Fibroblast of lung (primary cell): ENCODE data around the gene WSCD2. TPM values are rescaled to one million over a fixed set of nuclear protein-coding genes. Genes with fewer than 3 reads are reported as not detected.

ENCODE experiments used
- DNase-seq, 2 donors: peaks; one replicate each; pipeline versions ENCODE4 v3.0.0 to v3.0.0-alpha.2; 2010; ENCODE audit warnings: low read depth in 2 of 2
- H2AFZ ChIP-seq: 2 replicates; pipeline ENCODE4 v1.5.1; 2012; ENCODE audit warnings: low read length, control low read depth, inconsistent platforms
- H3K27ac ChIP-seq: 2 replicates; pipeline ENCODE4 v1.5.1; 2011; ENCODE audit warnings: low read length, control low read depth; ENCODE audit not compliant: insufficient read depth
- H3K27me3 ChIP-seq: 2 replicates; pipeline ENCODE4 v1.5.1; 2011; ENCODE audit warnings: mild to moderate bottlenecking, low read length; ENCODE audit not compliant: control insufficient read depth, insufficient read depth
- H3K36me3 ChIP-seq: 2 replicates; pipeline ENCODE4 v1.5.1; 2011; ENCODE audit warnings: low read length; ENCODE audit not compliant: control insufficient read depth, insufficient read depth
- H3K4me1 ChIP-seq: 2 replicates; pipeline ENCODE4 v1.5.1; 2011; ENCODE audit warnings: low read length; ENCODE audit not compliant: control insufficient read depth, insufficient read depth; ENCODE audit errors: extremely low read depth
- H3K4me2 ChIP-seq: 2 replicates; pipeline ENCODE4 v1.5.1; 2011; ENCODE audit warnings: low read length, control low read depth; ENCODE audit not compliant: insufficient read depth; ENCODE audit errors: extremely low read depth
- H3K4me3 ChIP-seq, 4 experiments: fragments of 200-600 bp in 1 of 4; sonication (generic) in 1 of 4; replicated peaks in 1 of 4; 2 replicates each; pipeline ENCODE4 v1.5.1; 2011 to 2016; ENCODE audit warnings: low read length in 4 of 4, low read depth in 3 of 4, mild to moderate bottlenecking in 3 of 4, control low read depth in 2 of 4, inconsistent platforms in 1 of 4, mixed read lengths in 1 of 4; ENCODE audit not compliant: insufficient read depth in 1 of 4; ENCODE audit errors: control extremely low read depth in 1 of 4
- H3K79me2 ChIP-seq: 2 replicates; pipeline ENCODE4 v1.5.1; 2012; ENCODE audit warnings: mild to moderate bottlenecking, low read length, inconsistent platforms; ENCODE audit not compliant: control insufficient read depth, insufficient read depth
- H3K9ac ChIP-seq: 2 replicates; pipeline ENCODE4 v1.5.1; 2011; ENCODE audit warnings: mild to moderate bottlenecking, low read length, control low read depth; ENCODE audit not compliant: insufficient read depth
- H3K9me3 ChIP-seq: 2 replicates; pipeline ENCODE4 v1.5.1; 2012; ENCODE audit warnings: low read depth, low read length; ENCODE audit not compliant: control insufficient read depth, insufficient read depth
- H4K20me1 ChIP-seq: 2 replicates; pipeline ENCODE4 v1.5.1; 2011; ENCODE audit warnings: low read length; ENCODE audit not compliant: control insufficient read depth, insufficient read depth; ENCODE audit errors: extremely low read depth
- EZH2 ChIP-seq: IDR thresholded peaks from 2 replicates; pipeline ENCODE4 v1.5.1; 2012; ENCODE audit warnings: low read length, control low read depth, mild to moderate bottlenecking; ENCODE audit errors: missing control alignments
- polyA plus RNA-seq, 2 donors: library from polyadenylated mRNA; depleted of rRNA in 1 of 2; stranded (reverse) in 1 of 2; unstranded in 1 of 2; fragments of >200 nt; gene quantifications; 2 replicates each; pipeline ENCODE4 v1.2.1, GENCODE V29; 2011 to 2012; ENCODE audit warnings: missing spikeins in 1 of 2
- total RNA-seq: library from RNA; depleted of rRNA; stranded (reverse); fragments of >200 nt; gene quantifications from 2 replicates; pipeline ENCODE4 v1.2.1, GENCODE V29; 2014
- TF ChIP-seq, protein P1 (sequence below), 2 donors: IDR thresholded peaks in 1 of 2; conservative IDR thresholded peaks in 1 of 2; 1 replicate in 1 of 2; 2 replicates in 1 of 2; pipeline ENCODE4 v1.5.1; 2011 to 2012; ENCODE audit warnings: low read length in 2 of 2, control low read depth in 1 of 2, inconsistent platforms in 1 of 2, low read depth in 1 of 2, mild to moderate bottlenecking in 1 of 2

The WSCD2 gene
- total and polyA plus RNA-seq, 2 donors (not counting 1 experiment from before 2014, with no cell fraction given) = not detected

DNA sequence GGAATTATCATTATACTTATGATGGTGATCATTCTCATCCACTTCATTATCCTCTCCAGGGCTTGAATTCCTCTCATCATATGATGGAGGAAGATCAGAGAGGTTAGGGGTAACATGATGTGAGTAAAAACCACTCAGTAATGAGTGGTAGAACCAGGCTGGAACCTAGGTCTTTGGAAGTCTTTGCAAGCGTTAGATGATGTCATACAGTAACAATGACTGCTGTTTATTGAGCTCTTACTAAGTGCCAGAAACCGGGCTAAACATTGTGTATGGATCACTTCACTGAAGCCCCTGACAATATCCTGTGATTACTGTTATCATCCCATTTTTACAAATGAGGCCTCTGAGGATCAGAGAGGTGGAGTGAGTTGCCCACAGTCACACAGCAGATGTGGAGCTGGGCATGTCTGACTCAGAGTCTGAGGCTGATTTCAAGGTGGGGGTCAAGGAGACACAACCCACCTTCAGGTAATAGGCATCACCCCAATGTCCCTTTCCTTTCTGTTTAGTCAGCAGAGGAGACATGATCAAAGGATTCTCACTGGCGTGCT, 19.5 kb downstream of the WSCD2 start:
- Histone ChIP-seq H4K20me1 (no peaks in the 10 kb centered on the region), H3K27ac (no peak overlapping the region), H3K79me2 (no peaks in the 10 kb centered on the region), H3K4me2 (no peak overlapping the region), H3K4me3 (no peak overlapping the region), H3K36me3 (no peaks in the 10 kb centered on the region), H3K27me3 (no peaks in the 10 kb centered on the region), H3K9ac (no peak overlapping the region), H2AFZ (no peak overlapping the region), H3K4me1 (no peaks in the 10 kb centered on the region), H3K9me3 (no peaks in the 10 kb centered on the region)
- DNase-seq = no peak
- TF ChIP-seq, protein P1, sequence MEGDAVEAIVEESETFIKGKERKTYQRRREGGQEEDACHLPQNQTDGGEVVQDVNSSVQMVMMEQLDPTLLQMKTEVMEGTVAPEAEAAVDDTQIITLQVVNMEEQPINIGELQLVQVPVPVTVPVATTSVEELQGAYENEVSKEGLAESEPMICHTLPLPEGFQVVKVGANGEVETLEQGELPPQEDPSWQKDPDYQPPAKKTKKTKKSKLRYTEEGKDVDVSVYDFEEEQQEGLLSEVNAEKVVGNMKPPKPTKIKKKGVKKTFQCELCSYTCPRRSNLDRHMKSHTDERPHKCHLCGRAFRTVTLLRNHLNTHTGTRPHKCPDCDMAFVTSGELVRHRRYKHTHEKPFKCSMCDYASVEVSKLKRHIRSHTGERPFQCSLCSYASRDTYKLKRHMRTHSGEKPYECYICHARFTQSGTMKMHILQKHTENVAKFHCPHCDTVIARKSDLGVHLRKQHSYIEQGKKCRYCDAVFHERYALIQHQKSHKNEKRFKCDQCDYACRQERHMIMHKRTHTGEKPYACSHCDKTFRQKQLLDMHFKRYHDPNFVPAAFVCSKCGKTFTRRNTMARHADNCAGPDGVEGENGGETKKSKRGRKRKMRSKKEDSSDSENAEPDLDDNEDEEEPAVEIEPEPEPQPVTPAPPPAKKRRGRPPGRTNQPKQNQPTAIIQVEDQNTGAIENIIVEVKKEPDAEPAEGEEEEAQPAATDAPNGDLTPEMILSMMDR (conservative IDR thresholded peaks at IDR 0.05 in 1 of 2, IDR thresholded peaks at IDR 0.05 in 1 of 2; ENCODE audit: low read depth in 1 of 2, low read length in 2 of 2) = no peak
- no peak for TF ChIP-seq EZH2

- Histone ChIP-seq H4K20me1 (no peaks in the 10 kb centered on the region), H3K27ac (no peak overlapping the region), H3K36me3 (no peaks in the 10 kb centered on the region), H3K4me1 (no peaks in the 10 kb centered on the region), H3K79me2 (no peaks in the 10 kb centered on the region), H3K4me3 (no peak overlapping the region), H2AFZ (no peak overlapping the region), H3K4me2 (no peak overlapping the region), H3K9ac (no peak overlapping the region), H3K9me3 (no peaks in the 10 kb centered on the region), H3K27me3 (no peaks in the 10 kb centered on the region)
- no peak for TF ChIP-seq EZH2
- TF ChIP-seq, protein P1 (conservative IDR thresholded peaks at IDR 0.05 in 1 of 2, IDR thresholded peaks at IDR 0.05 in 1 of 2; ENCODE audit: low read depth in 1 of 2, low read length in 2 of 2) = no peak
- no peak for DNase-seq
Measured at GRCh38 chr12:108150436-108150835, 21.3 kb downstream of the WSCD2 start.

- Histone ChIP-seq H3K9ac (no peak overlapping the region), H2AFZ (no peak overlapping the region)
- TF ChIP-seq, protein P1 (conservative IDR thresholded peaks at IDR 0.05 in 1 of 2, IDR thresholded peaks at IDR 0.05 in 1 of 2; ENCODE audit: low read depth in 1 of 2, low read length in 2 of 2) = no peak
- no peak for TF ChIP-seq EZH2
Measured at GRCh38 chr12:108151533-108152169, 22.6 kb downstream of the WSCD2 start.

More at GRCh38 chr12:108151533-108152169, 22.6 kb downstream of the WSCD2 start:
- H3K27me3 ChIP-seq = no peaks in the 10 kb centered on the region
- no peak overlapping the region for H3K27ac ChIP-seq
- H3K4me1 ChIP-seq = no peaks in the 10 kb centered on the region
- no peaks in the 10 kb centered on the region for H4K20me1 ChIP-seq
- H3K79me2 ChIP-seq = no peaks in the 10 kb centered on the region
- DNase-seq = no peak
- no peak overlapping the region for H3K4me2 ChIP-seq
- H3K9me3 ChIP-seq = no peaks in the 10 kb centered on the region
- no peaks in the 10 kb centered on the region for H3K36me3 ChIP-seq
- H3K4me3 ChIP-seq = no peak overlapping the region
